Glomerular visceral epithelial cell (primary cell): ENCODE data around the gene HBS1L.

ENCODE experiments used
- DNase-seq: peaks from one replicate; pipeline ENCODE4 v3.0.0-alpha.2; 2016; ENCODE audit errors: extremely low spot score

Gene HBS1L

DNA sequence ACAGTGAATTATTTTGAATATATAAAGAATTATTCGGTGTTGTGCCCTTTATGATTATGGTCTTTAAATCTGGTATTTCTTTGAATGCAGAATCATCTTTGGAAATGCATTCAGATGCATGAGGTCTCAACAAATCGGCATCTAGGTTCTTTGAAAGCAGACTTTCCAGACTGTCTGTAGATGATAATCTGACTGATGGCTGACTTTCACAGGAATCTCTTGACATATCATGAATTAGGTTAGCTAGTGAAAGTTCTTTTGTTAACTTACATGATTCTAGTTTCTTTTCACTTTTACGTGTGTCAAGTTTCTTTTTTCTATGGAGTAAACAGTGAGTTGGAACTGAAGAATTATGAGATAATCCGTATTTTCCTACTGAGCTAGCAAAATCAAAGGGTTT, 17.1 kb downstream of the HBS1L start:
- no peak for DNase-seq

- no peak for DNase-seq
Observed at GRCh38 chr6:135036731-135037420, 17.7 kb downstream of the HBS1L start.

- DNase-seq: no peak
Observed at GRCh38 chr6:135033238-135033637, 21.4 kb downstream of the HBS1L start.

- DNase-seq: no peak
Observed at GRCh38 chr6:135030532-135031178, 24.0 kb downstream of the HBS1L start.

DNA sequence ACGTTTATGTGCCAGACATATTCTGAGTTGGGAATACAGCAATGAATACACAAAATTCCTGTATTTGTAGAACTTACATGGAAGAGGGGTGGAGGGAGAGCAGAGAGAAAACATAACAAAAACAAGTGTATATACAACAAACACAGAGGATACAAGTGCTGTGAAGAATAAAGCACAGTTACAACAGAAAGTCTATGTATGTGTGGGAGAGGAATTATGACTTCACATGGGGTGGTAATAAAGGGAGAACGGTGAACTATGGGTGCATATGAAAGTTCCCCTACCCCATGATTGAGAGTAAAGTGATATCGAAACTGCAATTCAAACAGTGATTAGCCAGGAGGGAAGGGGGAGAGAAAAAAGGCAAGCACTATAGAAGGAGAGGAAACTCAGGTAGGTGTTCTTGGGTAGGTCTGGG, 24.6 kb downstream of the HBS1L start:
- DNase-seq: no peak

DNA sequence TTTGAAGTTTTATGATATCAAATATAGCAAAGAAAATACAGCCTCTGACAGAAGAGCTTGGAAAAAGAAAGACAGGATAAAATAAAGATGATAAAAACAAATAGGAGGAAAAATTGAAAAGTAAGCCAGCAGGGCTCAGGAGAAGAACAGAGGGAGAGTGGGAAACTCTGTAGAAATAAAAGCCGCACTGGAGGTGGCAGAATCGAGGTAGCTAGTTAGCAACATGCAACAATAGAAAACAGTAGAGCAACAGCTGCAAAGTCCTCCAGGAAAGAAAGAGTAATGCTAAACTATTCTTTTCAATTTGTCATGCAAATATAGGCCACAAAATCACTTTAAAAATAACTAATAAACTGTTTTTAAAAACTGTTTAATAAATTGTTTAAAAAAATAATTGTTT, 28.8 kb downstream of the HBS1L start:
- no peak for DNase-seq

- DNase-seq: no peak
Observed at GRCh38 chr6:135025175-135025574, 29.4 kb downstream of the HBS1L start.

GRCh38 chr6:135022050-135022697, 32.4 kb downstream of the HBS1L start:
- DNase-seq: no peak

DNA sequence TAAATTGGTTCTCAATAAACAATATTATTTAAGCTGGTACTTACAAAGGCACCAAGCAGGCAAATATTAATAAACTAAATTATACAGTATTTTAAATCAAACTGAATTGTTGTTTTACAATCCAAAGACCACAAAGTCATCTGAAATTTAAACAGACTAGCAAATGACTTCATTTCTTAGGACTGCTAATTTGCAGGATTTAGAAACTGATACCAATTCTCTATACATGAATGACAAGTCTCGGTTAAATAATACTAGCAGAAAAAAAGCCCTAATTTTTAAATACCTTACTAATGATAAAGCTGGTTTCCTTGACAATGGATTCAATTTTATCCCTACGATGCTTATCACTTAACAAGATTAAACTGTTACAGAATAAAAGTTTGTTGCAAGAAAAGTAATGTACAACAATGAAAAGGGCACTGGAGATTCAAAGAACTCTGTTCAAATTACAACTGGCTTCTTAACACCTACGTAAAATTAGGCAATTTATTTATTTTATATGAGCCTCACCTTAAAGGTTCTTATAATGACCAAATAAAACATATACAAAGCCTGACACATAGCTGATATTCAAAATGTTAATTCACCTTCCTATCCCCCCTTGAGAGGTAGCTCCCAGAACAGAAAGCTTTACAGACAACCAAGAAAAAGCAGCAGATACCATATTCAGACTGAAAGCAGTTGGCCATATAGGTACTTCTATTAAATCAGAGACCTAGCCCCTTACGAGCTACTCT, 33.1 kb downstream of the HBS1L start:
- DNase-seq: no peak

DNA sequence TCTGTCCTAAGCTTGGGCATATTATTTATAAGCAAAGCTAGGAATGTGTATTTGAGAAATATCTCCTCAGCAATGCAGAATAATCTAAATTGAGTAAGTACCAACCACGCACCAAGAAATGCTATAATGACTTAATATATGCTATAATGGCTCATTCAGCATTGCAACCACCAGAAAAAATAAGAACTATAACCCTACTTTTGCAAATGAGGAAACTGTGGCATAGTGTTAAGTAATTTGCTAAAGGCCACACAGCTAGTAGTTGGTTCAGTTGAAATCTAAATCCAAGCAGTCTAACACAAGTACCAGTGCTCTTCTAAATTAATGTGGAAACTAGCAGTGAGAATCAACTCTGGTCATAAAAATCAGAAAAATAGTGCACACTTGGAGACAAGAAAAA, 35.7 kb downstream of the HBS1L start:
- DNase-seq: no peak

- DNase-seq: no peak
Observed at GRCh38 chr6:135018052-135018451, 36.6 kb downstream of the HBS1L start.

GRCh38 chr6:135014353-135014832, 40.2 kb downstream of the HBS1L start:
- no peak for DNase-seq

- no peak for DNase-seq
Observed at GRCh38 chr6:135013211-135013610, 41.4 kb downstream of the HBS1L start.

DNA sequence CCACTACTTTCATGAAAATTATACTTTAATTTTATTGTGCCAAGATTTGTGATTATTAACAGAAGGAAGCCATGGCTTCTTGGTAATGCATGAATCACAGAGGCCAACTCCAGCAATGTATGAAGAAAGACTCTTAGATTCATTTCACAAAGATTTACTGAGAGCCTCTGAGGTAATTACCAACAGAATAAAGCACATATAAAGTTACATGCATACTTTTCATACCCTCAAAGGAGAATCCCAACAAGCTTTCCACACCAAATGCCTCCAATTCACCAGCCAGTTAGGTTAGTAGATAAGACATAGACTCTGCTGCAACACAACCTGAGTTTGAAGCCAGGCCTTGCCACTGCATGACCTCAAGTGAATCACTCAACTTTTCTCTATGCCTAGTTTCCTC, 41.9 kb downstream of the HBS1L start:
- DNase-seq: peak; percentile 9

GRCh38 chr6:135012349-135012748, 42.3 kb downstream of the HBS1L start:
- no peak for DNase-seq

DNA sequence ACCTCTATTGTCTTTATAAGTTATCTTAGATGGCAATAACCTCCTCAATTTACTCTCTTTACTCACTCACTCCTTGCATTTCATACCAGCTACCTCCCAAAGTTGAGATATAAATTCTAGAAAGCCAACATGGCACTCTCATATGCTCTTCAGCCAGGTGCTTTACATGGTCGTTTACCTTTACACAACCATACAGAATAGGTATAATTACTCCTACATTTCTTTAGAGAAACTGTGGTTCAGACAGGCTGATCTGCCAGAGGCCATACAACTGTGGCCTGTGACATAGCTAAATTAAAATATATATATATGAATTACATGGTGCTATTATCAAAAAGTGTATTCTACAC, 45.7 kb downstream of the HBS1L start:
- DNase-seq: no peak

GRCh38 chr6:135008072-135008940, 46.3 kb downstream of the HBS1L start:
- no peak for DNase-seq

- no peak for DNase-seq
Observed at GRCh38 chr6:135006386-135006914, 48.2 kb downstream of the HBS1L start.

GRCh38 chr6:135004399-135004798, 50.2 kb downstream of the HBS1L start:
- no peak for DNase-seq

DNA sequence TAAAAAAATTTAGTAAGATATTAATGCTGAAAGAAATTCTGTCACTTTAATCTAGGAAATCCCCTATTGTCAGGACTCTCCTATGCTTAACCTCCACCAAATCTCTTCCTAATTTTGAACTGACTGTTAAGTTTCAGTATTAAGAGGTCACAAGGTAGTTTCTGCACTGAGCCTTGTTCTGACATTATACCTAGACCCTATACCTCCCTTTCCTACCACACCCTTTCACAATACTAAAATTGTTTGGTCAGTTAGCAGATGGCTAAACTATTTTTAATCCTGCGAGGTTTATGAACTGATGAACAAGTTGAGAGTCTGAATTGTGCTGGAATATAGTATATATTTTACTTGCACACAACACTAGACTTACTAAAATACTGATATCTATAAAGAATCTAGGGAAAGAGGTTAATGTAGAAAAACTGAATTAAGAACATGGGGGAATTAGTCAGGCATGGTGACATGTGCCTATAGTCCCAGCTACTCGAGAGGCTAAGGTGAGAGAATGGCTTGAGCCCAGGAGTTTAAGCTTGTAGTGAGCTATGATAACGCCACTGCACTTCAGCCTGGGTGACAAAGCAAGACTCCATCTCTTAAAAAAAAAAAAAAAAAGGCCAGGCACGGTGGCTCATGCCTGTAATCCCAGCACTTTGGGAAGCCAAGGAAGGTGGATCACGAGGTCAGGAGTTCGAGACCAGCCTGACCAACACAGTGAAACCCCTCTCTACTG, 51.5 kb downstream of the HBS1L start:
- DNase-seq: no peak
